H9 (cell line): ENCODE results near the gene HCN1. TPM values are rescaled to one million over a fixed set of nuclear protein-coding genes. Genes with fewer than 3 reads are reported as not detected.
A peak's percentile ranks its signal among the peaks of the same experiment; 100 is the strongest.

Experiments used
- DNase-seq: peaks from one replicate; pipeline ENCODE4 v3.0.0-alpha.2; 2017
- H2AFZ ChIP-seq: one replicate; pipeline ENCODE4 v1.6.1; 2013; ENCODE audit warnings: mild to moderate bottlenecking, low read length, control low read depth, moderate library complexity
- H2AK5ac ChIP-seq: 2 replicates; pipeline ENCODE4 v1.6.1; 2013; ENCODE audit warnings: low read length, control low read depth, mixed read lengths; ENCODE audit not compliant: insufficient read length
- H2BK120ac ChIP-seq: one replicate; pipeline ENCODE4 v1.6.1; 2013; ENCODE audit warnings: low read depth, mild to moderate bottlenecking, low read length, control low read depth, inconsistent platforms; ENCODE audit not compliant: poor library complexity, severe bottlenecking
- H2BK12ac ChIP-seq: 2 replicates; pipeline ENCODE4 v1.6.1; 2013; ENCODE audit warnings: low read length, control low read depth, mixed read lengths, low read depth; ENCODE audit not compliant: insufficient read length
- H2BK15ac ChIP-seq: 2 replicates; pipeline ENCODE4 v1.6.1; 2013; ENCODE audit warnings: low read depth, low read length, control low read depth
- H2BK20ac ChIP-seq: one replicate; pipeline ENCODE4 v1.6.1; 2013; ENCODE audit warnings: low read depth, mild to moderate bottlenecking, low read length, control low read depth, inconsistent platforms; ENCODE audit not compliant: poor library complexity, severe bottlenecking
- H2BK5ac ChIP-seq: 2 replicates; pipeline ENCODE4 v1.6.1; 2013; ENCODE audit warnings: low read length, control low read depth, mixed read lengths; ENCODE audit not compliant: insufficient read length
- H3K14ac ChIP-seq: 2 replicates; pipeline ENCODE4 v1.6.1; 2013; ENCODE audit warnings: low read length, control low read depth; ENCODE audit not compliant: insufficient read depth
- H3K18ac ChIP-seq: 2 replicates; pipeline ENCODE4 v1.6.1; 2013; ENCODE audit warnings: low read depth, mild to moderate bottlenecking, mixed read lengths, low read length, control low read depth; ENCODE audit not compliant: insufficient read length
- H3K23ac ChIP-seq: 2 replicates; pipeline ENCODE4 v1.6.1; 2013; ENCODE audit warnings: low read length, control low read depth, mixed read lengths, low read depth; ENCODE audit not compliant: insufficient read length
- H3K23me2 ChIP-seq: 2 replicates; pipeline ENCODE4 v1.6.1; 2013; ENCODE audit warnings: low read depth, mild to moderate bottlenecking, mixed read lengths, low read length, control low read depth; ENCODE audit not compliant: insufficient read length, poor library complexity, severe bottlenecking
- H3K27ac ChIP-seq: 2 replicates; pipeline ENCODE4 v1.5.1; 2013; ENCODE audit warnings: low read length, control low read depth, mixed read lengths, low read depth; ENCODE audit not compliant: insufficient read length
- H3K27me3 ChIP-seq: 2 replicates; pipeline ENCODE4 v1.6.1; 2013; ENCODE audit warnings: low read length, control low read depth, inconsistent platforms; ENCODE audit not compliant: insufficient read depth
- H3K4ac ChIP-seq: 2 replicates; pipeline ENCODE4 v1.6.1; 2013; ENCODE audit warnings: low read depth, mild to moderate bottlenecking, control low read depth, inconsistent platforms, low read length, moderate library complexity
- H3K4me1 ChIP-seq: 2 replicates; pipeline ENCODE4 v1.6.1; 2013; ENCODE audit warnings: low read length, control low read depth, inconsistent platforms; ENCODE audit not compliant: insufficient read depth
- H3K4me2 ChIP-seq: 2 replicates; pipeline ENCODE4 v1.6.1; 2013; ENCODE audit warnings: low read length, control low read depth, mixed read lengths; ENCODE audit not compliant: insufficient read length, insufficient read depth
- H3K56ac ChIP-seq: 2 replicates; pipeline ENCODE4 v1.6.1; 2013; ENCODE audit warnings: low read depth, mild to moderate bottlenecking, mixed read lengths, low read length, control low read depth; ENCODE audit not compliant: insufficient read length
- H3K79me1 ChIP-seq: 2 replicates; pipeline ENCODE4 v1.6.1; 2013; ENCODE audit warnings: low read depth, mild to moderate bottlenecking, moderate library complexity, low read length, control low read depth, inconsistent platforms; ENCODE audit not compliant: insufficient read depth, poor library complexity, severe bottlenecking
- H3K79me2 ChIP-seq: 2 replicates; pipeline ENCODE4 v1.6.1; 2013; ENCODE audit warnings: low read length, control low read depth, inconsistent platforms; ENCODE audit not compliant: insufficient read depth
- H3K9ac ChIP-seq: 2 replicates; pipeline ENCODE4 v1.6.1; 2013; ENCODE audit warnings: low read length, control low read depth, mixed read lengths; ENCODE audit not compliant: insufficient read length; ENCODE audit errors: extremely low read depth
- H3K9me3 ChIP-seq: one replicate; pipeline ENCODE4 v1.6.1; 2013; ENCODE audit warnings: low read depth, low read length, inconsistent platforms; ENCODE audit not compliant: control insufficient read depth
- H3T11ph ChIP-seq: one replicate; pipeline ENCODE4 v1.6.1; 2013; ENCODE audit warnings: mild to moderate bottlenecking, low read length, control low read depth, inconsistent platforms
- H4K20me1 ChIP-seq: one replicate; pipeline ENCODE4 v1.6.1; 2013; ENCODE audit not compliant: control insufficient read depth, insufficient read length, insufficient read depth
- H4K5ac ChIP-seq: 2 replicates; pipeline ENCODE4 v1.6.1; 2013; ENCODE audit warnings: low read depth, mild to moderate bottlenecking, mixed read lengths, low read length, control low read depth; ENCODE audit not compliant: insufficient read length
- H4K8ac ChIP-seq: replicated peaks from 2 replicates; pipeline ENCODE4 v1.6.1; 2013; ENCODE audit warnings: low read length, control low read depth, mixed read lengths, low read depth; ENCODE audit not compliant: insufficient read length
- H4K91ac ChIP-seq: 2 replicates; pipeline ENCODE4 v1.6.1; 2013; ENCODE audit warnings: low read depth, mild to moderate bottlenecking, moderate library complexity, mixed read lengths, low read length, control low read depth; ENCODE audit not compliant: insufficient read length
- H3K27ac Mint-ChIP-seq, 3 experiments: 2 replicates in 2 of 3; 3 replicates in 1 of 3; pipeline ENCODE4 v1.8.0; 2020 to 2021; ENCODE audit warnings: mixed read lengths in 3 of 3, mild to moderate bottlenecking in 1 of 3, moderate library complexity in 1 of 3
- H3K27me3 Mint-ChIP-seq: 2 replicates; pipeline ENCODE4 v1.8.0; 2021; ENCODE audit warnings: low read depth, mild to moderate bottlenecking, moderate library complexity, mixed read lengths
- H3K36me3 Mint-ChIP-seq, 3 experiments: 2 replicates in 2 of 3; 3 replicates in 1 of 3; pipeline ENCODE4 v1.8.0; 2020 to 2021; ENCODE audit warnings: low read depth in 3 of 3, mixed read lengths in 3 of 3; ENCODE audit not compliant: insufficient read depth in 1 of 3
- H3K4me1 Mint-ChIP-seq, 2 experiments: 2 replicates each; pipeline ENCODE4 v1.8.0; 2020; ENCODE audit warnings: mixed read lengths in 2 of 2
- H3K4me3 Mint-ChIP-seq, 2 experiments: 2 replicates in 1 of 2; 3 replicates in 1 of 2; pipeline ENCODE4 v1.8.0; 2020 to 2021; ENCODE audit warnings: mild to moderate bottlenecking in 2 of 2, mixed read lengths in 2 of 2, moderate library complexity in 1 of 2
- H3K9me3 Mint-ChIP-seq, 2 experiments: 2 replicates in 1 of 2; 3 replicates in 1 of 2; pipeline ENCODE4 v1.8.0; 2020; ENCODE audit warnings: mild to moderate bottlenecking in 2 of 2, mixed read lengths in 2 of 2, moderate library complexity in 1 of 2
- CTCF ChIP-seq: fragments of 200-600 bp; sonication (generic); conservative IDR thresholded peaks from 3 replicates; pipeline ENCODE4 v1.8.0; 2021; ENCODE audit warnings: antibody characterized with exemption, mild to moderate bottlenecking
- WGBS: extraction: QIAGEN DNeasy Blood & Tissue Kit; methylation state at CpG from one replicate; pipeline ENCODE4 v1.1.7; 2013; ENCODE audit warnings: missing lambda C conversion rate, low lambda C conversion rate, mixed read lengths; ENCODE audit not compliant: insufficient read length; ENCODE audit errors: extremely low coverage; 5-methylcytosine and 5-hydroxymethylcytosine counted together
- total RNA-seq: library from RNA; stranded (reverse); gene quantifications from 2 replicates; pipeline ENCODE4 v1.2.1, GENCODE V29; 2021

The HCN1 gene
- total RNA-seq, 1 experiment from 2014 or later = 4.6 TPM

- Histone ChIP-seq H2BK5ac (no peak overlapping the region), H3K23me2 (no peaks in the 10 kb centered on the region), H4K20me1 (no peaks in the 10 kb centered on the region), H3K79me1 (no peaks in the 10 kb centered on the region), H3K4me1 (no peaks in the 10 kb centered on the region), H2BK12ac (no peak overlapping the region), H2AK5ac (no peak overlapping the region), H3K4me2 (no peak overlapping the region), H3T11ph (no peak overlapping the region), H3K9me3 (no peaks in the 10 kb centered on the region), H3K79me2 (no peaks in the 10 kb centered on the region), H2BK15ac (no peak overlapping the region), H3K27me3 (no peaks in the 10 kb centered on the region), H3K14ac (no peak overlapping the region), H2AFZ (no peak overlapping the region), H3K9ac (no peak overlapping the region), H3K23ac (no peak overlapping the region), H4K5ac (no peak overlapping the region), H4K91ac (no peak overlapping the region), H2BK120ac (no peak overlapping the region), H3K4ac (no peak overlapping the region), H3K27ac (no peak overlapping the region), H3K18ac (no peak overlapping the region), H4K8ac (no peak overlapping the region), H3K56ac (no peak overlapping the region), H2BK20ac (no peak overlapping the region)
- Mint-ChIP-seq H3K27me3 (no peaks in the 10 kb centered on the region), H3K4me1 (peaks cover 15 to 21% of the 10 kb centered on the region in 2 experiments), H3K4me3 (no peak overlapping the region), H3K27ac (peak overlapping the region in 1 of 3 experiments; percentile 31; a peak in 1 of 7 replicates), H3K36me3 (no peaks in the 10 kb centered on the region), H3K9me3 (no peaks in the 10 kb centered on the region)
- TF ChIP-seq CTCF = no peak
- DNase-seq = no peak
- no CpG with 5 or more reads among the region's 2 CpGs for WGBS
These were observed 18.7 kb downstream of the HCN1 start for GRCh38 chr5:45677524-45677923.
